NCI-H2227 treated with DMSO at 0.1 percent for 48 hours (cell line): Measurements from ENCODE around the gene REN.
A peak's percentile ranks its signal among the peaks of the same experiment; 100 is the strongest.

Experiments
- DNase-seq: peaks from one replicate; lab custom pipeline; 2025; lab: John Stamatoyannopoulos, UW

The REN gene

DNA sequence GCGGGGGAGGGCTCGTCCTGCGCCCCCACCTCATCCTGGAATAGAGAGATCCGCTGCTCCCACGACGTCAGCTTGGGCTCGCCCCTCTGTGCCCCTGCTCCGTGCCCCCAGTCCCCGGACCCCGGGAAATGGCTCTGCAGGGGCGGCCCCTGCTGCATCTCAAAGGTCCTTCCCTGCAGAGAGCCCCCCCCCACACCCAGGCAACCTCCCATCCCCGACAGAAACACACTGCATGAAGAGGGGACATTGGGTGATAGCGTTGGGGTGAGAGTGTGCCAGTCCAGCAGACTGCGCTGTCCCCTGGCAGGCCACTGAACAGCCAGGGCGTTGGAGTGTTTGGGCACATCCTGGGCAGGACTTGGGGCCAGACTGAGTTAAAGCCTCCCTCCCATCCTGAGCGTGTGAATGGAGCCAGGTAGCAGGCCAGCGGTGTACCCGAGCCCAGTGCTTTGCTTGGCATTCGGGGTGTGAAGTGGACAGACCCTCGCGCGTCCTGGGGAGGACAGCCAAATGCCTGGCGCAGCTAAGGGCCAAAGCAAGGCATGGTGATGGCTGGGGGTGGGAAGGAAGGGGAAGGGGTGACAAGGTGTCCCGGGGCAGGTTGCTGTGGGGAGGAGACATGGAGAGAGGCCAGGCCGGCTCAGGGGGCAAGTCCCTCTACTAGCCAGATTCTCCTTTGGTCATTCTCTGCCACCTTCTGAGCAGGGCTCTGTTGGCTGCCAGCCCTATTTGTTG lies 13.7 kb downstream of the REN start:
- no peak for DNase-seq

DNA sequence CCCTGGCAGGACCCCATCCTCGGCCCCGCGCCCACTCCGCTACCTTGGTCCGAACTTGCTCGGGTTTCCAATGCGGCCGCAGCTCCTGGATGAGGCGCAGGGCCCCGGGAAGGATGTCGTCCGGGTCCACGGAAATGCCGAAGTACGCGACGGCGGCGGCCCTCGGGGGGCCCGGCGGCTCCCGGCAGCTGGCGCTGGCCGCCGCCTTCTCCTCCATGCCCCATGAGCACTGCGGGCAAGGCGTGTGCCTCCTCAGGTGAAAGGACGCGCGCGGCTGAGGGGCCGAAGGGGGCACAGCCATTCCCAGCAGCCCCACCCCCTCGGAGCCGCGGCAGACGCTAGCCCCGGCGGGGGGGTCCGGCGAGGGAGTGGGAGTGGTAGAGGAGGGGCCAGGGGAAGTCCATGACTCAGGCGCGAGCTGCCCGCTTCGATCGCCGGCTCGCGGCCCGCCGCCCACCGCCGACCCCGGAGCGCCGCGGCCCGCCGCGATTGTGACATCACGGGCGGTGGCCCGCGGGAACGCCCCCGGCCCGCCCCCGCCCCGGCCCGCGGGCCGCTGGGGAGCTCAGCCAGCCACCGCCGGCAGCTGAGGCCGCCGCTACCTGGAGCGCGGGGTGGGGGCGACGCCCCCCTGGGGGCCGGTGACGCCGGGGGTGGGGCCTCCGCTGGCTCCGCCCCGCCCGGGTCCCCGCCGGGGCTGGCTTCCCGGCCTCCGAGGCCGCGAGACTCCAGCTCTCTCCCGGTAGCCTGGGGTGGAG lies 14.4 kb downstream of the REN start, which contains the start of gene ETNK2:
TSS of gene ETNK2 (minus strand) at position 493 of the 758 bp plus-strand sequence. CDS start at position 301, 192 bp downstream.
- DNase-seq: peak; percentile 39

DNA sequence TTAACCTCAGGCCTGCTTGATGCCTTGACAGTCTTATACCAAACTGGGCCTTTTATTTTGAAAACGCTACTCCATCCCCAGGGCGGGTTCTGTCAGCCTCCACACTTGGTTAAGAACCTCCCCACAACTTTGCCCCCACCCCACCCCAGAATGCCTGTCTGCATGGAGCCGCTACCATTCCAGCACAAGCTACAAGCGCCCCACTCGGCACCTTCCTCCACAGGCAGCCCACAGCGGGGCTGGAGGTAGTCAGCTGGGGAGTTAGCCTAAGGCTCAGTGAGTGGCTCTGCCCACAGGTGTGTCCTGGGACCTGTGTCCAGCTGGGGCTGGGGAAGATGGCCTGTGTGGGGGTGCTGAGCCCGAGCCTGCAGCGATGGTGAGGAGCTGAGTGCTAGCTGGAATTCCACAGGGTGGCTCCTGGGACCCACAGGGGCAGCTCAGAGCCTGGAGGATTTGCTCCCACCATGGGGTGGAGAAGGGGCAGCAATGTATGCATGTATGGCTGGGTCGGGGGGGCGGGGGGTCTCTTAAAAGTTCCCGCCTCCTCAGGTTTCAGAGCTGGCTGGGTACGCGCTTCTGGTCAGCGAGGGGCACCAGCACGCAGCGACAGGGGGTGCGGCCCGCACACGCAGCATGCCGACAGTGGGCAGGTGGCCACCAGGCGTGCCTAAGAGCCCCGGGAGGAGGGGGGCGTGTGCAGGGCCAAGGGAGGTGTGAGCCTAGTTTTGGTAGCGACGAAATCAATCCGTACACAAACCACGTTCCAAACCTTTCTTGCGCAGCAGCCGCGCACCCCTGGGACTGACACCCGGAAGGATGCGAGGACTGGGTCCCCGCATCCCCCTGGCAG lies 15.2 kb downstream of the REN start:
- no peak for DNase-seq

DNA sequence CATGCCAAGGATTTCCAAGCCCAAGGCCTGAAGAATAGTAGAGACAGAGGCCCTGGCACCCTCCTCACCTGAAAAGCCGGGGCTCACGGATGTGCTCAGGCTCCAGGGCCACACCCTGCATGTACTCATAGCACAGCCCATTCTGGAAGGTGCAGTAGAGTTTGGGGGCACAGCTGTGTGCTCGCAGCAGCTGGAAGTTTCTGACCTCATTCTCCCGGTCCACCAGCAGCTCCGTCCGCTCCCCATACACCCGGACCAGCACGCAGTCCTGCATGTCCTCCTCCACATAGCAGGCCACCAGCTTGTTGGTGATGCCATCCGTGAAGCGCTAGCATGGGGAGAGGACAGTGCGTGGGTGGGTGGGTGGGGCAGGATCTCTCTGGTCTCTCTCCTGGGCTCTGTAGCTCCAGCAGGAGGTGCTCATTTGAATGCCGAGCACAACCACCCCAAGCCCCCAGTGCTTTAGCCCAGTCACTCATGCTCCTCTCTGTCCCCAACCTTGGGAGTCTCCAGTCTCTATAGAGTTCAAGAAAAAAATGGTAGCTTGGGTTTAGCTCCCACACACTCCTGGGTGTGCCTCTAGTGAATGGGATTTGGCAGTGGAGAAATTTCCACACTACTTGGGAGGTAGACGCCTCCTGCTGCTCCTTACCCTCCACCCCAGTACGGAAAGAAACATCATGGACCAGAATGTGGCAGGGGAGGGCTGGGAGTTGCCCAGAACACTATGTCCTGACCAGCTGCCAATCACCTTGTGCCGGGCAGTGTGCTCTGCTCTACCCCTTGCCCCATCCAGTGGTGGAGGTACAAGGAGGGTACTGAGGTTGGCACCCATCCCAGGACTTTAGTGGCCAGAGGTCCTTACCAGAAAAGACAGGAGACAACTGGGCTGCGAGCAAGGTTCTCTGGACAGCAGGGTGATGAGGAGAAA lies 16.2 kb downstream of the REN start:
- no peak for DNase-seq

DNA sequence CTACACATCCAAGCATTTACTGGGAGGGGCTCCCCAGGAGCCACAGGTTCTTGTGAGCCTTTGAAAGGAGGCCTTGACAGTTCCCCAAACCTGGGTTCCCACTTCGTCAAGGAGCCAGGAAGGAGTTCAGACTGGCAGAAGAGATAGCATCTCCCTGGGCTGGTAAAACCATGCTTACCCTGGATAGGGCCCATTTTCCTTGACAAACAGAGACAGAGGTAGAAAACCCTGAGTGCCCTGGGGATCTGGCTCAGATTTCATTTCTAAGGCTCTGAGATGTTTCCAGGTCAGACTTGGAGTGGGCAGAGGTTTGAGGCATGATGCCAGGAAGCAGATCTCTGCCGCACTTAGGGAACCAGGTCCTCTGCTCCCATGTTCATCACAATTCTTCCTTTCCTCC lies 17.0 kb downstream of the REN start:
- DNase-seq: no peak

DNA sequence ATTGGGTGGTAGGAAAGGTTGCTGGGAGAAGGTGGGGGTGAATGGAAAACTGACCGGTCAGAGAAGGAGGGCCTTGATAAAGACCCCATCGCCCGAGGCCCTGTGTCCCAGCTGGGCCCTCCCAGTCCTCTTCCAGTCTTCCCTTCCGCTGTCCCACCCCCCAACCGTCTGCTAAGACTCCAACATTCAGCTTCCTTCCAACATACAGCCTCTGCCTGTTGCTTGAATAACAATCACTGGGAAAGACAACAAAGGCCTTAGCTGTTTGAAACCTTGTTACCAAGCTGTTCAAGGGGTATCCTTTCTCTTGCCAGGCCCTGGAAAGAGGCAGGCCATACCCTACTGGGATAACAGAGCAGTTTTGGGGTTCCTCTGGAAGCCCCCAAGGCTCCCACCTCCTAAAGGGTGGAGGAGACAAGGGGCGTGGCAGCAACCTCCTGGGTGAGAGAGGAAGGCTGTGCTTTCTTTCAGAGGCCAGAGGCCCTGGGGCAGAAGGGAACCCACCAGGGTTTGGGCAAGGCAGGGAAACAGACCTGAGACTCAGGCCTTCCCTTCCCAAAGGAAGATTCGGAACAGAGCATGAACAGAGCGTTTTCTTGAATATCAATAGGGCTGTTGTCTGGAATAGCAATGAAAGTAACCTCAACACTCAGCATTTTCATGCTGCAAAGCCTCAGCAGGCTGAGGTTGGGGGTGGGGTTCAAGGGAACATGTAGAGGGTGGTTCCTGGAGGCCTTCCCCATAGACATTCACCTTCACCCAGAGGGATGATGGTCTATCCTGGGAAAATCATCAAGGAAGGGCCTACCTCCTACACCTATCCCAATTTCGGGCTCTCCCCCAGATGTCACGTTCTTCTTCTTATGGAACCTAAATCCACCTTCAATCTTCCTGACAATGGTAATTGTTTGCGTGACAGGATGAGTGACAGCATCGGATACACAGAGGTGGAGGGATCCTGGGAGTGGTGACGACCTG lies 18.4 kb downstream of the REN start:
- DNase-seq: no peak

DNA sequence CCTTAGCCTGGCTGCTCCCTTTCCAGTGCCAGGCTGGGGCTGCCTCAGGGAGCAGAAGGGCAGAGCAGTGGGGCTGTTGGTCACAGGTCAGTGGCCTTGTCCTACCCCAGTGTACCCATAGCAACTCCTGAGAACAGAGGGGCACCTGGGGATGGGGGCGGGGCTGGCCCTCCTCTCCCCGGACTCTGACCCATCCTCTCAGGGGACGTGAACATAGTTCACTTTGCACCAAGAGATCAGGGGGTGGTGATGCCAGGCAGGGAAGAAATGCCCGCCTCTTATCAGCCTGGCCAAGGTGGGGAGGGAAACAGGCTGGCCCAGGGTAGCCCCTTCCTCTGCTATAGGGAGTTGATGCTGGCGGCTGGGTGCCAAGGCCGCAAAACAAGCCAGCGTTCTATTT lies 19.2 kb downstream of the REN start:
- no peak for DNase-seq

DNA sequence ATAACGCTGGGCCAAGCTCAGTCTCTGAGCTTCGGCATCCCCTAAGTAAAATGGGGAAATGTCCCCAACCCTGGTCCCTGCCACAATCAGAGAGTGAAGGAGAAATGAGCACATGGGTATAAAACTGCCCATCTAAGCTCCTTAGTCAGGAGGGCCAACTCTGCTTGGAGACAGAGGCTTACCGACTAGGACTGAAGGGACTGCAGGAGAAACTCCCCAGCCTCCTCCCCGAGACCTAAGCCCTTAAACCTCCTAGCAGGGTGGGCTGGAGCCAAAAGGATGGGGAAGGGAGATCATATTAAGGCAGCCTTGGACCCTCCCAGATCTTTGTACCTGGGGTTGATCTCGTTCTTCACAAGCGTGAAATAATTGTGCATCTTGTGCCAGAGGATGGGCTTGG lies 19.8 kb downstream of the REN start:
- no peak for DNase-seq

DNA sequence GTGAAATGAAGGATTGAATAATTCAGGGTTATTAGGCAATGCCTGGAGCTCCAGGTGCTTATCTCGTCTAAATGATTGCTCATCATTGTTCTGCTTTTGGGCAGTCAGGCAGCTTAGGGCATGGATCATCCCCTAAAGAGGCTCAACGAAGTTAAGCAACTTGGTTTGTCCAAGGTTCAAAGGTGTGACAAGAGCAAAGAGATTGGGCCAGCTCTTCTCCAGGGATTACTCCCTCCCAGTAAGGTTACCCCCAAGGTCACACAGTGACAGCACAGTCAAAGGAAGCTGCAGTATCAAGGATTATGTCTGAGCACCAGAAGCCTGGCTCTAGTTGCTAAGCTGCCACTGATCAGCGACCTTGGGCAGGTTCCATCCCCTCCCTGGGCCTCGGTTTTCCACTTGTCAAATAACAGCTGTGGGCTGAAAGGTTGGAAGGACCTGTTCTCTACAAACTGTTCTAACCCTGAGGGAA lies 21.1 kb downstream of the REN start:
- no peak for DNase-seq

DNA sequence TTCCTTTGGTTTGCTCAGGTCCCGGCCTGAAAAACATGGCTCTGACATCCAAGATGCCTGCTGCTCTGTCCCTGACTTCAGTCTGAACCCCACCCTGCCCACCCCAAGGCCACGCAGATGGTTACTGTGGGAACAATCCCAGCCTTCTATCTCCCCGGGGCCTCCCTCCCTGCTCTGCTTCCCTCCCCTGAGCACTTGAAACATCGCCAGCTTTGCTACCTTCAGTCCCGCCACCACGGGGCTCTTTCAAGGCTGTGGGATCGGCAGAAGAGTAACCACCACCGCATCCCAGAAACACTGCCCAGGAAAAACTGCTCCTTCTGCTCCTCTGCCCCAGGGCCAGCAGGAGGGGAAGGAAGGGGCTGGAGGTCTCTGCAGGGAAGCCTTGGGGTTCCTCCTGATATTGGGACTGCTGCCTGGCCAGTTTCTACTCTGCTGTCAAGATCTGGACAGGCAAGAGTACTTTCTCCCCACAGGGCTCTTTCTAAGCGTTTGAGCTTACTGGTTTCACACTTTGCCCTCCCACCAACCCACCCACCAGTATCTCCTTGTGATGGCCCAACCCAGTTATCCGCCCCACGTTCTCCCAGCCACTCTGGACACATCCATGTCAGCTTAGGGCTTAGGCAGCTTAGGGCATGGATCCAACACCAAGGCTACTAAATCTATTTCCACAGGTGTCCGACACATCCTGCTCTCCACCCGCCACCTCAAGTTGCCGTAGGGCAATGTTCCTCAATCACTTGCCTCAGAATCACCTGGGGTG lies 22.7 kb downstream of the REN start:
- no peak for DNase-seq

DNA sequence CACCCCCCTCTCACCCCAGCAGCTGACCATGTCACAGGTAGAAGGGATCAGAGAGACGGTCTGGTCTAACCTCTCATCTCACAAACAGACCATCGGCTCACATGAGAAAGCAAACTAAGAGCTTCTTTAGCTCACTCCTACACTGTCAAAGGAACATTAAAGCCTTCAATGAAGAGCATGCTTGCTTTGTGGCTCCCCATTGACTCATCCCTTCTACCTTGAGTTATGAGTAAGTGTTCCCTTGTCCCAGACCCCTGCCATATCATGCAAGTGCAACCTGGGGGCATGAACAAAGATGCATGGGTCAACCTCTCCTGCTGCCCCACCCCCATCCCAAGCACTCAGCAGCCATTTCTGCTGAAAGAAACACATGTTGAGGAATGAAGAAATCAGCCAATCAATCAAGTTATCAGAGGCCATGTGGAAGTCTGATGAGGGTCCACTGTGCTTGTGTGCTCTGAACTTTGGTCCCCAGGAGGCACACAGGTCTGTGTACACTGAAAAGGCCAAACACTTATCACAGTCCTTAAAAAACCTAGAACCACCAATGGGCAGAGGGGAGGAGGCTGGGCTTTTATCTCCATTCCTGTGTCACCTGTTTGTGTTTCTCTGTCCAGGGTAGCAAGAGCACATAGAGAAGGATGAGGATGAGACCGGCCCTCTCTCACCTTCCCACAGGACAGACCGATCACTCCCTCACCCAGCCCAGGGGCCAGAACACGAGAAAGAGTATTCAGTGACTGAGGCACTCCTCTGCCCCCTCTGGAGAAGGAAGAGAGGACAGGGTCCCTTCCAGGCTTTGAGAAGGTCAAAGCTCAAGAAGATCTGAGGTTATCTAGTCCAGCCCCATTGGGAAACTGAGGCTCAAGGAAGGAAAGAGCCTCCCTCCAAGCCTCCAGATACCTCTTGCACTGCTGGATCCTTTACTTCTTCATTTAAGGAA lies 23.8 kb downstream of the REN start:
- no peak for DNase-seq

DNA sequence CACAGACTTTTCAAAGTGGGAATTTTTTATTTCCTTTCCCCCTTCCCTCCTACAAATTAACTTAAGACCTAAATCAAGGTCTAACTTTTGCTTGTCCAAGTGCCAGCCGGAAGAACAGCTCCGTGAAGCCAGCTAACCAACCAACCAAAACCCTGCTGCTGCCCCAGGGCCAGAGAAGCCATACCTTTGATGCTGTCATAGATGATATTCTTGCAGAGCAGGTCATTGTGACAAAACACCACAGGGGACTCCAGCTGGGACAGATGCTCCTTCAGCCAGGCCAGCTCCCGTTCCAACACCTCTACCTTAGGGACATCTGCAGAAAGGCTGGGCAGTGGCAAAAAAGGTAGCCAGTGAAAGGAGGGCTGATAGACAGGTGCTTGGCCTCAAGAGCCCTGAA lies 25.0 kb downstream of the REN start:
- no peak for DNase-seq

DNA sequence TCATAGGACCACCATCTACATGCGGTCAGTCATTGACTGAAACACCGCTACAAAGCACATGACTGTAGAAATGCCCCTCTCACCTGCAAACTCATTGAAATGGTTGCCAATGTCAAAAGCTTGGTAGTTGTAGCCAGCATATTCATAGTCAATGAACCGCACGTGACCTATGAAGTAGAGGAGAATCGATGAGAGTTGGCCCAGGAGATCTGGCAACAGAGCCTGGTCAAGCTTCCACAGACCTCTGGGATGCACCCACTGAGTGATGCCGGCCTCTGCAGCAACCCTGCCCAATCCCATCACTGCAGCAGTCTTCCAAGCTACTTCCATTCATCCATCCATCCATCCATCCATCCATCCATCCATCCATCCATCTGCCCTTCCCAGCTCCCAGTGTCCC lies 26.2 kb downstream of the REN start:
- no peak for DNase-seq

DNA sequence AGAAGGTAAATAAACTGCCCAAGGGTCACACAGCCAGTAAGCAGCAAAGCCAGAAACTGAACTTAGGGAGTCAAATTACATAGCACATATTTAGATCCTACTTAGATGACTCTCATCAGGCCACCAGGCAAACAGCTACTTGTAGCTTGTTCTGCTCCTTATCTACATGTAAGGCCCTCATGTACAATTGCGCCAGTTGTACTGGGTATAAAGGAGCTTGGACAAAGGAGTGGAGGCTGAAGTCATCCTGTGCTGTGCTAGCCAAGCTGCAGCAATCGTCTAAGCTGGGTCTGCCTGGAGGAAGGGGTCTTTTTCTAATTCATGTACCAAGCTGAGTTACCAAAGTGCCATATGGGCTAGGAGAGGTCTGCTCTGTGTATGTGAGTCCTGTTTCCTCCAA lies 27.0 kb downstream of the REN start:
- DNase-seq: no peak

DNA sequence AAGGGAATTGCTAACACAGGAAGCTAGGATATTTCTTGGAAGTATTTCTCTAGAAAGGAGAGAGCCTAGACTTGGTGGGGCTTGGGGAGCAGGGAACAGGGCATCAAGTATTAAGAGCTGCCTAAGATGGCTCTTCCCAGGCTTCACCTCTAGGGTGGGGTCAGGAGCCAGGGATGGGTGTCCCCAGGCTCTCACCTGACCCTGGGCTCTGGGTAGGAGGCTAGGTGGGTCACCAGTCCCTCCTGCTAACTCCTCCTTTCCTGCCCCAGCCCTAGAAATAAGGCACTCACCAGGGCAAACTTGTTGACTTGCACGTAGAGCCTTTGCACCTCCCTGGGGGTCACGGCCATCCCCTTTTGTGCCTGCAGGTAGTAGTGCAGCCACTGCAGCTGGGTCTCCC lies 29.3 kb downstream of the REN start:
- no peak for DNase-seq

DNA sequence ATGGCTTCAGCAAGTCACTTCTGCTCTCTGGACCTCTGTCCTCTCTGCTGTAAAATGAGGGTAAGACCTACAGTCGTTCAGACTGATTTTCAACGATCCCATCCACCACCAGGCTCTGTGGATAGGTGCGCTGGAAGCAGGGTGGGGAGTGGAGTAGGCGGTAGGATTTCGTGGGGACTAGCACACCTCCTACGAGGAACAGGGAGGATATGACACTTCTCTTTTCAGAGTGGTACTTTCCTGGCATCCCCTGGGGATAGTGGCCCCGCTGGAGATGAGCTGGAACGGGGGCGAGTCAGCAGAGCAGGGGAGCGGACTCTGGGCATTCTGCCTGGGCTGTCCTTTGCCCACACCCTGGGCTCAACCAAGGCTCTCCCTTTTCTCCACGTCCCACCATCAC lies 32.0 kb downstream of the REN start:
- DNase-seq: no peak

DNA sequence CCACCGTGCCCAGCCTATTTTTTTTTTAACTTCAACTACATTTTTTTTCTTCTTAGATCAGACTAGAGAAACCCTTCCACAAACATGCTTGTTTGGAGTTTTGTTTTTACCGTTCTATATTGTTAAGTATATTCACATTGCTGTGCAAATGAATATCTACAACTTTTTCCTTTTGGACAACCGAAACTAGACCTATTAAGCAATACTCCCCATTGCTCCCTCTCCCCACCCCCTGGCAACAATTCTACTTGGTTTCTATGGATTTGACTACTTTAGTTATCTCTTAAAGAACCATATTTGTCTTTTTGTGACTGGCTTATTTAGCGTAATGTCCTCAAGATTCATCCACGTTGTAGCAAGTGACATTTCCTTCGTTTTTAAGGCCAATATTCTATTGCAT lies 33.4 kb downstream of the REN start:
- DNase-seq: no peak

DNA sequence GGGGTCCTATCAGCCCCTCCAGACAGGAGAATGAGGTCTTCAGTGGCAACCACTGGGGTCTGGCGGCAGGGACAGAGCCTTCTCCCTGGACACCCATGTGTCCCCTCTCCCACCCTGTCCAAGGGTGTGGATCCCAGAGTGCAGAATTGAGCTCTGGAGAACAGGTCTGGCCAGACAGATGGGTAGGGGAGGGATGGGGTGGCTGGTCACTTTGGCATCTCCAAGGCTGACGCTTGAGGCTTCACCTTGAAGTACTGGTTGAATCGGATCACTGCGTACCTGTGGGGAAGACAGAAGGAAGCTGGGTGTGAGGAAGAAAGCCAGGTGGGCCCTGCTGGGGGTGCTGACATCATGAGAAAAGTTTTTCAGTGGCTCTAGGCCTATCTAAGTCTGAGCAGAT lies 34.2 kb downstream of the REN start:
- DNase-seq: no peak
